AG04449 (cell line): Measurements from ENCODE around the gene THOC2.
"Not testable (repeated sequence)": the region's sequence is repeated elsewhere in the genome, so short reads cannot be mapped to it uniquely, and the experiment has no call there.

Source experiments
- CTCF ChIA-PET: fragments of 350-600 bp; formaldehyde crosslinking; extraction: SDS; loops from one replicate; lab custom pipeline; 2021; ENCODE audit warnings: antibody characterized with exemption; lab: Yijun Ruan, JAX
- POLR2A ChIA-PET: fragments of 400-600, 350-600 bp; formaldehyde crosslinking; extraction: SDS; loops from one replicate; lab custom pipeline; 2020; ENCODE audit warnings: antibody characterized with exemption, inconsistent platforms; lab: Yijun Ruan, JAX
- DNase-seq: peaks from one replicate; pipeline ENCODE4 v3.0.0-alpha.2; 2010; ENCODE audit warnings: low read depth, low spot score
- H3K4me3 ChIP-seq: 2 replicates; pipeline ENCODE4 v1.5.1; 2011; ENCODE audit warnings: low read depth, mild to moderate bottlenecking, control low read depth, low read length
- TF ChIP-seq, protein P1 (sequence below): IDR thresholded peaks from one replicate; pipeline ENCODE4 v1.5.1; 2011; ENCODE audit warnings: mild to moderate bottlenecking, moderate library complexity, low read length, control low read depth, inconsistent platforms; ENCODE audit not compliant: insufficient read depth; ENCODE audit errors: missing control alignments

Gene THOC2

DNA sequence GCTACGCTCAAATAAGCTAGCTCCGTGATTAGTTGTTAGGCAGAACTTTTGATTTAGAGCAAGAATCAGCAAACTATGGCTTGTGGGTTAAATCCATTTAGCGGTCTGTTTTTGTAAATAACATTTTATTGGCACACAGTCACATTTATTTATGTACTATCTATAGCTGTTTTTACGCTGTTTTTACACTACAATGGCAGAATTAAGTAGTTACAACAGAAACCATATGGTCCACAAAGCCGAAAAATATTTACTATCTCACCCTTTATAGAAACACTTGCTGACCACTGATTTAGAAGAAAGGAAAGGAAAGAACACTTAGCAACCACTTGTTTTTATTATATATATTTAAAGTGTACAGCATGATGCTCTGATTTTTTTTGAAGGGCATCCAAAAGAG, 41.1 kb downstream of the THOC2 start:
- no peak overlapping the region for H3K4me3 ChIP-seq
- TF ChIP-seq, protein P1, sequence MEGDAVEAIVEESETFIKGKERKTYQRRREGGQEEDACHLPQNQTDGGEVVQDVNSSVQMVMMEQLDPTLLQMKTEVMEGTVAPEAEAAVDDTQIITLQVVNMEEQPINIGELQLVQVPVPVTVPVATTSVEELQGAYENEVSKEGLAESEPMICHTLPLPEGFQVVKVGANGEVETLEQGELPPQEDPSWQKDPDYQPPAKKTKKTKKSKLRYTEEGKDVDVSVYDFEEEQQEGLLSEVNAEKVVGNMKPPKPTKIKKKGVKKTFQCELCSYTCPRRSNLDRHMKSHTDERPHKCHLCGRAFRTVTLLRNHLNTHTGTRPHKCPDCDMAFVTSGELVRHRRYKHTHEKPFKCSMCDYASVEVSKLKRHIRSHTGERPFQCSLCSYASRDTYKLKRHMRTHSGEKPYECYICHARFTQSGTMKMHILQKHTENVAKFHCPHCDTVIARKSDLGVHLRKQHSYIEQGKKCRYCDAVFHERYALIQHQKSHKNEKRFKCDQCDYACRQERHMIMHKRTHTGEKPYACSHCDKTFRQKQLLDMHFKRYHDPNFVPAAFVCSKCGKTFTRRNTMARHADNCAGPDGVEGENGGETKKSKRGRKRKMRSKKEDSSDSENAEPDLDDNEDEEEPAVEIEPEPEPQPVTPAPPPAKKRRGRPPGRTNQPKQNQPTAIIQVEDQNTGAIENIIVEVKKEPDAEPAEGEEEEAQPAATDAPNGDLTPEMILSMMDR = no peak
- CTCF ChIA-PET = no interaction called here
- POLR2A ChIA-PET = no interaction called here
- no peak for DNase-seq

DNA sequence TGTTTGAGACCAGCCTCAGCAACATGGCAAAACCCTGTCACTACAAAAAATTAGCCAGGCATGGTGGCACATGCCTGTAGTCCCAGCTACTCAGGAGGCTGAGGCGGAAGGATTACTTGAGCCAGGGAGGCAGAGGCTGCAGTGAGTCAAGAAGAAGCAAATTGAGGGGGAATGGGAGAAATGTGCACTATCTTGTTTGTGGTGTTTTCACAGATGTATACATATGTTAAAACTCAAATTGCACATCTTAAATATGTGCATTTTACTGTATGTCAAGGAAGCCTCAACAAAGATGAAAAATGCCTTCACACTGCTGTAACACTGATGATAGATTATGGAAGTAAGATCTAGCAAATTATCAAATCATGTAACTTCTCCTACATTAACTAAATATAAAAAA, 44.3 kb downstream of the THOC2 start:
- no peak overlapping the region for H3K4me3 ChIP-seq
- TF ChIP-seq, protein P1 = no peak
- CTCF ChIA-PET = no interaction called here
- no peak for DNase-seq
- POLR2A ChIA-PET = no interaction called here

DNA sequence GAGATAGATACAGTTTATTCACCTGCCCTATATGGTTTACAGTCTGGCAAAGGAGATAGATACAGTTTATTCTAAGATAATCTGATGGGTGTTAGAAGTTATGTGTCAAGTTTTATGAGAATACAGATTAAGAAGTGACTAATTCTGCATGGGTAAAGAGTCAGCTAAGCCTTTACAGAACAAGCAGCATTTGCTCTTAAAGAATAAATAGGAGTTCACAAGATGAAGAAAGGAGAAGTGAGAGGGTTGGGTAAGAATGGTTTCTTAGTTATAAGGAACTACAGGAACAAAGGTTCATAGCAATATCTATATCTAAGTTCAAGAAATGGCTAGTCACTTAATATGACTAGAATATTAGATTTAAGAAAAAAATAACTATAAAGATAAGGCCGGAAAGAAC, 47.6 kb downstream of the THOC2 start:
- H3K4me3 ChIP-seq = no peak overlapping the region
- ChIA-PET POLR2A (no interaction called here), CTCF (no interaction called here)
- DNase-seq = no peak
- TF ChIP-seq, protein P1 = no peak

DNA sequence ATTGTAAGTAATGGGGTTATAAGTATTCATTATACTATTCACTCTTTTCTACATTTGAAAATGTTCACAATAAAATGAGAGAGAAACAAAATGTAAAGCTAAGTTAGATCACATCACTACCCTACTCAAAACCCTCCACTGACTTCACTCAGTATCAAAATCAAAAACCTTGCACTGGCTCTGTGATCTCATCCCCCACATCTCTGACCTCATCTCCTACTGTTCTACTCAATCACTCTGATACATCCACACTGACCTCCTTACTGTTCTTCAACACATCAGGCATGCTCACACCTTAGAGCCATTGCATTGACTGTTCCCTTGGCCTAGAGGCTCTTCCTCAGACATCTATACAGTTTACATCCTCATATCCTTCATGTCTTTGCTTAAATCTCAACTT, 50.7 kb downstream of the THOC2 start:
- DNase-seq = no peak
- ChIA-PET POLR2A (no interaction called here), CTCF (no interaction called here)
- no peak overlapping the region for H3K4me3 ChIP-seq
- TF ChIP-seq, protein P1 = no peak

DNA sequence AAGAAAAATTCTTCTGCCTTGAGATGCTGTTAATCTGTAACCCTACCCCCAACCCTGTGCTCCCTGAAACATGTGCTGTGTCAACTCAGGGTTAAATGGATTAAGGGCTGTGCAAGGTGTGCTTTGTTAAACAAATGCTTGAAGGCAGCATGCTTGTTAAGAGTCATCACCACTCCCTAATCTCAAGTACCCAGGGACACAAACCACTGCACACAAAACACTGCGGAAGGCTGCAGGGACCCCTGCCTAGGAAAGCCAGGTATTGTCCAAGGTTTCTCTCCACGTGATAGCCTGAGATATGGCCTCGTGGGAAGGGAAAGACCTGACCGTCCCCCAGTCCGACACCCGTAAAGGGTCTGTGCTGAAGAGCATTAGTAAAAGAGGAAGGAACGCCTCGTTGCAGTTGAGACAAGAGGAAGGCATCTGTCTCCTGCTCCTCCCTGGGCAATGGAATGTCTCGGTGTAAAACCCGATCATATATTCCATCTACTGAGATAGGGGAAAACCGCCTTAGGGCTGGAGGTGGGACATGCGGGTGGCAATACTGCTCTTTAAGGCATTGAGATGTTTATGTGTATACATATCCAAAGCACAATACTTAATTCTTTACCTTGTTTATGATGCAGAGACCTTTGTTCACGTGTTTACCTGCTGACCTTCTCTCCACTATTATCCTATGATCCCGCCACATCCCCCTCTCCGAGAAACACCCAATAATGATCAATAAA, 53.0 kb downstream of the THOC2 start:
- DNase-seq, H3K4me3 ChIP-seq, POLR2A ChIA-PET, CTCF ChIA-PET: not testable (repeated sequence)

- H3K4me3 ChIP-seq = no peak overlapping the region
- CTCF ChIA-PET = no interaction called here
- POLR2A ChIA-PET = no interaction called here
- DNase-seq = no peak
- TF ChIP-seq, protein P1 = no peak
Observed at GRCh38 chrX:123675154-123675553, 57.7 kb downstream of the THOC2 start.

- ChIA-PET POLR2A (no interaction called here), CTCF (no interaction called here)
- DNase-seq = peak; percentile 7
- TF ChIP-seq, protein P1 = no peak
- no peak overlapping the region for H3K4me3 ChIP-seq
Observed at GRCh38 chrX:123673813-123674212, 59.0 kb downstream of the THOC2 start.
